Neuron (in vitro differentiated cells): ENCODE results near the gene CEACAM16.

Experiments
- H2AFZ ChIP-seq: one replicate; pipeline ENCODE4 v1.6.1; 2013; ENCODE audit warnings: low read depth, mild to moderate bottlenecking, inconsistent platforms, low read length, moderate library complexity
- H3K27me3 ChIP-seq: one replicate; pipeline ENCODE4 v1.6.1; 2013; ENCODE audit warnings: low read length; ENCODE audit not compliant: insufficient read depth
- H3K36me3 ChIP-seq: one replicate; pipeline ENCODE4 v1.6.1; 2013; ENCODE audit warnings: low read length; ENCODE audit not compliant: insufficient read depth
- H3K4me1 ChIP-seq: one replicate; pipeline ENCODE4 v1.6.1; 2013; ENCODE audit warnings: low read length; ENCODE audit not compliant: insufficient read depth
- H3K4me3 ChIP-seq: 2 replicates; pipeline ENCODE4 v1.5.1; 2013; ENCODE audit warnings: mild to moderate bottlenecking, low read length, moderate library complexity
- H3K9me3 ChIP-seq: one replicate; pipeline ENCODE4 v1.6.1; 2013; ENCODE audit warnings: low read length

Gene CEACAM16

DNA sequence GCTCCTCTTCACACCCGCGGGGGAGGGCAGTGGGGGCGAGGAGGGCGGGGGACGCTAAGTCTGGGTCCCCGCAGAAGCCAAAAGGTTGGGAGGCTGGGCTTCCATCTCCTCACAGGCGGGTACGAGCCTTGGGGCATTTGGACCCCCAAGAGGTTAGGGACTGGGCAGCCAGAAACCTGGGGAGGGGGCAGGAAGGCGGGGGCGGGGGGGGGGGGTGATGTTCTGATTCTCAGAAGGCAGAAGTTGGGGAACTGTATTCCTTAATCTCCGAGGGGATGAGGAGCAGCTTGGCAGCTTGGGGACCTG lies 54.6 kb downstream of the CEACAM16 start:
- Histone ChIP-seq H3K9me3 (no peaks in the 10 kb centered on the region), H2AFZ (no peak overlapping the region), H3K36me3 (peaks cover 3% of the 10 kb centered on the region), H3K4me1 (peaks cover 30% of the 10 kb centered on the region), H3K4me3 (peak overlapping the region; percentile 52), H3K27me3 (no peaks in the 10 kb centered on the region)

DNA sequence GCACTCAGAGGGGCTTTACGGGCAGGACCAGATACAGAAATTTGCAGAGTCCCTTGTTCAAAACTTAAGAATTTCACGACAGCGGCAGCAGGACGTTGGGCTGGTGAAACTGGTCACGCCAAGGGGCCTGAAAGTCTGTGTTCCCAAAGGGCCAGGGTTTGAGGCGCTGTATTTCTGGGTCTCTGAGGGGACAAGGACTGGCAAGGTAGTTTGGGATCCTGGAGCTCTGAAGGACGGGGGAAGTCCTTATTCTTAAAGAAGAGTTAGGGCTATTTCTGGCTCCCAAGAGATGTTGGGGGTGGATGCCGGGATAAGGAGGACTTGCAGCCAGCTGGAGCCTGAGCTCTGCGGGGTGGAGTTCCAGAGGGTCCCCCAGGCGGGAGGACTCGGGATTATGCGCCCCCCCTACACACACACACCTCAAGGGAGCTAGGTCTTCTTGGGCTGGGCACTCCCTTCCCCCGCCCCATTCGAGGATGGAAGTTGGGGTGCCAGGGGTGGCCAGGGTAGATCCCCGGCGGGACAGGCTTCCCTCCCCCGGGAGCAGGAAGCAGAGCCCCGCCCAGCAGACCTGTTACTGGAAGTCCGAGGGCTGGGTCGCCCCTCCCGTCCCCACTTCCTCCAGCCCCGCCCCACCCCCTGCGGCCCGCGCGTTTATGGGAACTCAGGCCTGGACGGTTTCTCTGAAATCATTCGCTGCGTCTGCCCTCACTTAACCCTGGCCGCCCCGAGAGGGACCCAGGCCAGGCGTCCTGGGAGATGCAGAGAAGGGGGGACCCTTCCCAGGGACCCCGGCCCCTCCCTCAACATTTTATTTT lies 55.2 kb downstream of the CEACAM16 start:
- H3K4me1 ChIP-seq: peaks cover 29% of the 10 kb centered on the region
- H3K36me3 ChIP-seq: peaks cover 3% of the 10 kb centered on the region
- H3K27me3 ChIP-seq: no peaks in the 10 kb centered on the region
- no peaks in the 10 kb centered on the region for H3K9me3 ChIP-seq
- H2AFZ ChIP-seq: peak overlapping the region; percentile 52
- peak overlapping the region; percentile 52 for H3K4me3 ChIP-seq

DNA sequence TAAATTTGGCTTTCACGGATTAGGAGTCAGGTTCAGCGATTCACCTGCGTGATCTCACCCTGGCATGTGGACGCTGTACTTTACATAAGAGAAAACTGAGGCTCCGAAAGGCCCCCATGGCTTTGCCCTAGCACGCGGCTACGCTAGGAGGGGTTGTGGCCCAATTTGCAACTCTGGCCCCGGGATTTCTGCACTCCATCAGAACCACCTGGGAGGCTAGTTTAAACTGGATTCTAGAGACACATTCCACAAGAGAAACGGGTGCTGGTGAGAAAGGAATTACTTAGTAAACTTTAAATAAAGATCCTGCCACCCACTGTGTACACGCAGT lies 55.8 kb downstream of the CEACAM16 start:
- H3K36me3 ChIP-seq: peaks cover 6% of the 10 kb centered on the region
- peak overlapping the region; percentile 27 for H3K4me3 ChIP-seq
- H2AFZ ChIP-seq: peak overlapping the region; percentile 52
- H3K4me1 ChIP-seq: peaks cover 25% of the 10 kb centered on the region
- no peaks in the 10 kb centered on the region for H3K9me3 ChIP-seq
- no peaks in the 10 kb centered on the region for H3K27me3 ChIP-seq

DNA sequence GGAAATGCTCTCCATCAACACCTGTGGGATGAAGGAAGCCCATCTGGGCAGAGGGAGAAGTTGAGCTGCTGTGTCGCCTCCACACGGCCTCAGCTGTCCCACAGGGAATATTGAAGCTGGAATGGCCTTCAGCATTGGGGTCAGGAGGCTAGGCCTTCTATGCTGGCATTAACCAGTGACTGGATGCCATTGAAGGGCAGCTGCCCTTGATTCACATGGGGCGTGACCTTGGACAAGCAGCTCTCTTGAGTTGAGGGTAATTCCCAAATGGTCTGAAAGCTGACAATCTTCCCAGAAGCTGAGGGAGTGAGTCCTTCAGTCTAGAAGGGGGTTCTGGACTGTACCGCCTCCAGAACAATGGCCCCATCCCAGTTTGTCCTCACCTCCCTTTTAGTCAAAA lies 56.3 kb downstream of the CEACAM16 start:
- Histone ChIP-seq H2AFZ (no peak overlapping the region), H3K4me3 (no peak overlapping the region), H3K9me3 (no peaks in the 10 kb centered on the region), H3K4me1 (peaks cover 25% of the 10 kb centered on the region), H3K36me3 (peaks cover 7% of the 10 kb centered on the region), H3K27me3 (no peaks in the 10 kb centered on the region)

DNA sequence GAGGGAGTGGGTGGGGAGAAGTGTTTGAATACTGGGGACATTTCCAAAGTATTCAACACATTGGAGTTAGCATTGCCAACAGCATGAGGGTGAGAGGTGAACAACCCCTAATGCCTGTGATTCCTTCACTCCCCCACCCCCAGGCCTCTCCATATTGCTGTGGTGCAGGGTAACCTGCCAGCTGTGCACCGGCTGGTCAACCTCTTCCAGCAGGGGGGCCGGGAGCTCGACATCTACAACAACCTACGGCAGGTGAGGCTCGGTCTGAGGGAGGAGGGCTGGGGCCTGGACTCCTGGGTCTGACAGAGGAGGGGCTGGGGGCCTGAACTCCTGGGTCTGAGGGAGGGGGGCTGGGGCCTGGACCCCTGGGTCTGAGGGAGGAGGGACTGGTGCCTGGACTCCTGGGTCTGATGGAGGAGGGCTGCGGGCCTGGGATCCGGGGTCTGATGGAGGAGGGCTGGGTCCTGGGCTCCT lies 57.2 kb downstream of the CEACAM16 start:
- Histone ChIP-seq H3K36me3 (peaks cover 7% of the 10 kb centered on the region), H3K4me1 (peaks cover 25% of the 10 kb centered on the region), H2AFZ (no peak overlapping the region), H3K9me3 (no peaks in the 10 kb centered on the region), H3K4me3 (no peak overlapping the region), H3K27me3 (no peaks in the 10 kb centered on the region)

DNA sequence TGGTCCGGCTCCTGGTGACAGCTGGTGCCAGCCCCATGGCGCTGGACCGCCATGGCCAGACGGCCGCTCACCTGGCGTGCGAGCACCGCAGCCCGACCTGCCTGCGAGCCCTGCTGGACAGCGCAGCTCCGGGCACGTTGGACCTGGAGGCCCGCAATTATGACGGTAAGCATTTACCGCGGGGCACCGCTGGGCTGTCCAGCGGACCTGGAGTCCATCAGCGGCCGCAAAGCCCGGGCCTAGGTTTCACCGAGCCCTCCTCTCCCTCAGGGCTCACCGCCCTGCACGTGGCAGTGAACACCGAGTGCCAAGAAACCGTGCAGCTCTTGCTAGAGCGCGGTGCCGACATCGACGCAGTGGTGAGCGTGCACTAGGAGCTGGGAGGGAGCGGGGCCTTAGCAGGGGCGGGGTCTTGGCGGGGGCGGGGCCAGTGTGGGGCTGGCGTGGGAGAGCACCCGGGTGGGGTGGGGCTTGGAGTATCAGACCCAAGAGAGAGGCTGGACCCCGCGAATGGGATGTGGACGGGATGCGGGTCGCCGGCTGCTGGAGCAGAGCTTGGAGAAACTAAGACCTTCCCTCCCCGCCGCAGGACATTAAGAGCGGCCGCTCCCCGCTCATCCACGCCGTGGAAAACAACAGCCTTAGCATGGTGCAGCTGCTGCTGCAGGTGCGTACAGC lies 58.2 kb downstream of the CEACAM16 start:
- H3K4me3 ChIP-seq: no peak overlapping the region
- no peak overlapping the region for H2AFZ ChIP-seq
- peaks cover 7% of the 10 kb centered on the region for H3K36me3 ChIP-seq
- no peaks in the 10 kb centered on the region for H3K27me3 ChIP-seq
- H3K9me3 ChIP-seq: no peaks in the 10 kb centered on the region
- H3K4me1 ChIP-seq: peaks cover 25% of the 10 kb centered on the region

DNA sequence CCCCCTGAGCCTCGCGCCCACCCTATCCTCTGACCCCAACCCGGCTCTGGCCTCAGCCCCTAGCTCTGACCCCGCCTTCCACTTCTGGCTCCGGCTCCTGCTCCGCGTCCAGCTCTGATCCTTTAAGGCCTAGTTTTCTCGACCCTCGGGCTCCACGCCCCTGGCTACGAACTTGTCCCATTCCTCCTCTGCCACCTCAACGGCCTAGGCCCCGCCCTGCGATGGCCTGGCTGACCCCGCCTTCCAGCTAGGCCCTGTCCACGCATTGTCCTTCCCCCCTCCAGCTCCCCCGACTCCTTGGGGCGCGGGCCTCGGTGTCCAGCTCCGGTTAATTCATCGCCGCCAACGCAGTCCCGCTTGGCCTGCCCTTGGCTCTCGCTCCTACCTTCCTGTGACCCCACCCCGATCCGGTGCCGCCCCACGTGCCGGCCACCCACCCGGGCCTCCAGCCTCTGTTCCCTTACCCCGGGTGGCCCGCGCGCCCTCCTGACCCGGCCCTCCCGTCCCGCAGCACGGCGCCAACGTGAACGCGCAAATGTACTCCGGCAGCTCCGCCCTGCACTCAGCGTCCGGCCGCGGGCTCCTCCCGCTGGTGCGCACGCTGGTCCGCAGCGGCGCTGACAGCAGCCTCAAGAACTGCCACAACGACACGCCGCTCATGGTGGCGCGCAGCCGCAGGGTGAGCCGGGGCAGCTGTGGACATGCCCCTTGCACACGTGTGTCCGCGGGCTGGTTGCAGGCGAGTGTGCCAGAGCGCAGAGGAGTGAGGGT lies 59.0 kb downstream of the CEACAM16 start:
- Histone ChIP-seq H2AFZ (no peak overlapping the region), H3K9me3 (no peaks in the 10 kb centered on the region), H3K27me3 (no peaks in the 10 kb centered on the region), H3K36me3 (peaks cover 7% of the 10 kb centered on the region), H3K4me3 (no peak overlapping the region), H3K4me1 (peaks cover 22% of the 10 kb centered on the region)

DNA sequence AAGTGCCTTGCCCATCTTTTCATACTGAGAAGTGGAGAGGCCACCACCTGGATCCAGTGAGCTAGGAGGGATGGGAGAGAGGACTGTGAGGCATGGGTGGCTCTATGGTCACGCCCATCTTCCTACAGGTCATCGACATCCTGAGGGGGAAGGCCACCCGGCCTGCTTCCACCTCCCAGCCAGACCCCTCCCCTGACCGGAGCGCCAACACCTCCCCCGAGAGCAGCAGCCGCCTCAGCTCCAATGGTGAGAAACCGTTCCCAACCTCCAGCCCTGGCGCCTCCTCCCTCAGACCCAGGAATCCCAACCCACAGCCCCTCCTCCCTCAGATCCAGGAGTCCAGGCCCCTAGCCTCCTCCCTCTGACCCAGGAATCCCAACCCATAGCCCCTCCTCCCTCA lies 59.6 kb downstream of the CEACAM16 start:
- no peak overlapping the region for H3K4me3 ChIP-seq

DNA sequence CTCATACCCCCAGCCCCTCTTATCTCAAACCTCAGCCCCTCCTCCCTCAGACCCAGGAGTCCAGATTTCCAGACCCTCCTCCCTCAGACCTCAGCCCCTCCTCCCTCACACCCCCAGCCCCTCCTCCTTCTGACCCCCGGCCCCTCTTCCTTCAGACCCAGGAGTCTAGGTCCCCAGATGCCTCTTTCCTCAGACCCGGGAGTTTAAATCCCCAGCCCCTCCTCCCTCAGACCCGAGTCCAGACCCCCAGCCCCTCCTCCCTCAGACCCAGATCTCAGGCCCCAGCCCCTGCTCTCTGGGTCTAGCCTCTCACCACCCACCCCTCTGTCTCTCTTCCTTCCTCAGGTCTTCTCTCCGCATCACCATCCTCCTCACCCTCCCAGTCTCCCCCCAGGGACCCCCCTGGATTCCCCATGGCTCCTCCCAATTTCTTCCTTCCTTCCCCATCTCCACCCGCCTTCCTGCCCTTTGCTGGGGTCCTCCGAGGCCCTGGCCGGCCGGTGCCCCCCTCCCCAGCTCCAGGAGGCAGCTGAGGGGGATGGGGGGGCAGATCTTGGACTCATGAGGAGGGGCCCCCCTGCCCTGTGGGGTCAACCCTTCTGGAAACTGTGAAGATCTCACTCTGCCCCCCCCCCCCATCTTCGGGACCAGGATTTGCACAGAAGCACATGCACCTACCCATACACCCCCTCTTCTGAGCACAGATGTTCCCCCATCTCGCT lies 60.3 kb downstream of the CEACAM16 start:
- H3K27me3 ChIP-seq: no peaks in the 10 kb centered on the region
- H3K4me1 ChIP-seq: peaks cover 12% of the 10 kb centered on the region
- H3K9me3 ChIP-seq: no peaks in the 10 kb centered on the region
- no peak overlapping the region for H3K4me3 ChIP-seq
- peaks cover 7% of the 10 kb centered on the region for H3K36me3 ChIP-seq
- H2AFZ ChIP-seq: no peak overlapping the region

More for the DNA sequence above, 59.6 kb downstream of the CEACAM16 start:
- Histone ChIP-seq H3K27me3 (no peaks in the 10 kb centered on the region), H3K36me3 (peaks cover 7% of the 10 kb centered on the region), H3K4me1 (peaks cover 18% of the 10 kb centered on the region), H3K9me3 (no peaks in the 10 kb centered on the region), H2AFZ (no peak overlapping the region)
